HG03520 (cell line): Measurements from ENCODE around the gene KCND2.
"Not testable (repeated sequence)": the region's sequence is repeated elsewhere in the genome, so short reads cannot be mapped to it uniquely, and the experiment has no call there.

Source experiments
- ATAC-seq: cut with Tn5 transposase; IDR thresholded peaks from one replicate; pipeline ENCODE4 v1.9.1; 2021; ENCODE audit warnings: mild to moderate bottlenecking, moderate library complexity; ENCODE audit not compliant: unreplicated experiment

KCND2 gene

GRCh38 chr7:120680985-120681384 lies 408.0 kb downstream of the KCND2 start:
- ATAC-seq, result no peak

GRCh38 chr7:120684463-120684862 lies 411.5 kb downstream of the KCND2 start:
- no peak for ATAC-seq

GRCh38 chr7:120691915-120692314 lies 418.9 kb downstream of the KCND2 start:
- no peak for ATAC-seq

DNA sequence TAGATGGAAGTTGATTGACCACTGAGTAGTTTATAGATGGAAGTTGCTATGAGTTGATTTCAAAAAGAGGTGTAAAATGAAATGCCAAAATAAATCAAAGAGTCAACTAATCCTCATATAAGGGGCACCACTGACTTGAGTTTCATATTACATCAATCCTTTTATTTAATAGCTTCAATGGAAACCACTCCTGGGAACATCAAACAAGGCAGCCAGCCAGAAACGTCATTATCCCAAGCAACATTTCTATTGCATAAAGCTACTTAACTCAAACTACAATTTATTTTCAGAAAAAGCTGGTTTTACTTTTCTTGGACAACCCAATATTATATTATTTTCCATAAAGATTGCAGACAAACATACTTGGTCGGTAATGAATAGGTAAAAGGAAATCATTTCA lies 422.9 kb downstream of the KCND2 start:
- no peak for ATAC-seq

GRCh38 chr7:120700796-120701195 lies 427.8 kb downstream of the KCND2 start:
- ATAC-seq, result no peak

DNA sequence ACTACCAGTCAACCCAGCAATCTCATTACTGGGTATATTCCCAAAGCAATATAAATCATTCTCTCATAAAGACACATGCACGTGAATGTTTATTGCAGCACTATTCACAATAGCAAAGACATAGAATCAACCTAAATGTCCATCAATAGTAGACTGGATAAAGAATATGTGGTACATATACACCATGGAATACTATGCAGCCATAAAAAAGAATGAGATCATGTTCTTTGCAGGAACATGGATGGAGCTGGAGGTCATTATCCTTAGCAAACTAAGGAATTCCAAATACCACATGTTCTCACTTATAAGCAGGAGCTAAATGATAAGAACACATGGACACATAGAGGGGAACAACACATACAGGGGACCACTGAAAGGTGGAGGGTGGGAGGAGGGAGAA lies 429.4 kb downstream of the KCND2 start:
- not testable (repeated sequence) for ATAC-seq

GRCh38 chr7:120703585-120704240 lies 430.7 kb downstream of the KCND2 start:
- ATAC-seq, result no peak

- no peak for ATAC-seq
Measured at GRCh38 chr7:120709252-120709971, 436.4 kb downstream of the KCND2 start.

GRCh38 chr7:120709972-120710320 lies 437.0 kb downstream of the KCND2 start:
- ATAC-seq, result no peak

- no peak for ATAC-seq
Measured at GRCh38 chr7:120714945-120715344, 442.0 kb downstream of the KCND2 start.

DNA sequence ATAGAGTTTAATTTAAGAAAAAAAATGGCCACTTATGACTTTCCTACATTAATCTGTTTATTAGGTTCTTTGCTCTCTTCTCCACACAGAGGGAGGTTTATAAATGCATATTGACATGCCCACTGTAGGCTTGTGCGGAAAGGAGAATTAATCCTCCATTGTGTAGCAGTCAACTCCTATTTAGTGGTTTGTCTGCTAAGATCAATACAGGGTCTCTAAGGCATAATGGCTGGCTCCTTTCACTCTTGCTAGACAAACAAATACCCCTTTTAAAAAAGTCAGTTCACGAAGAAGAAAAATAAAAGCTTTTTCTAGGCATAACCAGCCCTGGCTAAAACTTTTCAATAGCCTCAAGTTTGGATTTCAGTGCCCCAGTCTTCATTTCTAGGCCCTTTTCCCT lies 443.3 kb downstream of the KCND2 start:
- ATAC-seq, result no peak

DNA sequence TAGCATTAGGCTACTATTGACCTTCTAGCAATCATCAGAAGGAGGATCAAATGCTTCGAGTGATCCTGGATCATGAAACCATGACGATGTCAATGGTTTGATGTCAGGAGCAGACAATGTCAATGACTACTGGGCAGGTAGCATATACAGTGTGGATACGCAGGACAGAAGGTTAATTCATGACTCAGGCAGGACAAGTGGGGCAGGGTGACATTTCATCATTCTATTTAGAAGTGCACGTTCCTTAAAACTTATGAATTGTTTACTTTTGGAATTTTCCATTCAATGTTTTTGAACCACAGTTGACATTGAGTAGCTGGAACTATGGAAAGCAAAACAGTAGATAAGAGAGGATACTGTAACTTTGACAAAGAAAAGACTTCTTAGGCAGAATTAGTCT lies 444.2 kb downstream of the KCND2 start:
- ATAC-seq, result no peak

GRCh38 chr7:120718361-120718760 lies 445.4 kb downstream of the KCND2 start:
- no peak for ATAC-seq

DNA sequence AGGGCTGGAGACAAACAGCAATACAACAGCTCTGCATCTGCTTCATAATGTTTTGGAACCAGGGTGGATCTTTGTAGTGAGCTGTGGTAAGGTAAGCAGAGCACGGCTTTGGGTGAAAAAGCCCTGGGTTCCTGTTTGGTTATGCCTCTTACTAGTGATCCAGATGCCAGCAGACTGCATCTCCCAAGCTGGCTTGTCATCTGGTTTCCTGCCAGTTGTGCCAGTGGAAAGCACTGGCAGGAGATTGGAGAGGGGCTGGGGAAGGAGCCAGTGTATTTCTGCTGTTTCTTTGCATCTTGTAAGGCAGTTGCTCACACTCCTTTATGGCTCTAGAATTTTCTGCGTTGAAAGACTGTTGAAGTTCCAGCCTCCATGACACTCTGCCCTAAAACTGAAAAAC lies 447.3 kb downstream of the KCND2 start:
- no peak for ATAC-seq

GRCh38 chr7:120723465-120724385 lies 450.8 kb downstream of the KCND2 start:
- no peak for ATAC-seq

DNA sequence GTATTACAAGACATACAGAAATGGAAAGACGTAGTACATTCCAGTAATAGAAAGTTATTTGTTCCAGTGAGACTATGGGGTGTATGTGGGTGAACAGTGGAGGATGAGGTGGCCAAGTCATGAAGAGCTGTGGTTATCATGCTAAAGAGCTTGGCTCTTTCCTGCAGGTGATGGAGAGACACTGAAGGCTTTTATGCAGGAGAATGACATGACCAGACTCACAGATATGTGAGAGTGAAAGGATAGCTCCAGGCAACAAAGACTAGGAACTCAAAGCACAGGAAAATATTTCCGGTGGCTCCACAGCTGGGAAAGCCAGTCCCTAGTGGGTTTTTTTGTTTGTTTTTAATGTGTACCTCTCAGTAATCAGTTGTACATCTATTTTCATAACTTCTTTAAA lies 451.5 kb downstream of the KCND2 start:
- ATAC-seq, result no peak

GRCh38 chr7:120724955-120725354 lies 452.0 kb downstream of the KCND2 start:
- ATAC-seq, result no peak

DNA sequence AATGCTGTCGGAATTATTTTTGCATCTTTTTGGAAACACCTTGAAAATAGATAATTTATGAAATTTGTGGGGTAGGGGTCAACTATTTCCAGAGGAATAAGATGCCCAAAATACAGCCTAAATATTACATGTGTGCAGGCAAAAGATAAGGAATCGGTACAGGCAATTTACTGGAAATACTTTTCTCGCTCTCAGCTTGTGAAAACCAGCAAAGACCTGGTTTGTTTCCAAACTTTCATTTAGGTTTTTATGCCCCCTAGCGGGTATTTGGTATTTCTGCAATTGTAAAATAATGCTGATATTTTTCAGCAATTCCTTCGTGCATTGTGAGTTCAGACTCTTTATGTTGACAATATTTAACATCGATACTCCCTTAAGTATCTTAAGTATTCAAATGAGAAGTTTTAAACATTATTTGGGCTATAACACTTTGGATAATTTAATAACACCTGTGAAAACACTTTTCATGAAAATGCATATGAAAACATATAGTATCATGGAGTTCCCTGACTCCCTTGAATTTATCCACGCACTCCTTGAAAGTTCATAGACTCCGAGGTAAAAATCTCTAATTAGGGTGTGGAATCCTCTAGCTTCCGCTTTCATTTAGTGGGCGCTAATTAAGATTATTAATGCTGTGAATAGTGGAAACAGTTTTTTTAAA lies 452.5 kb downstream of the KCND2 start:
- no peak for ATAC-seq

GRCh38 chr7:120729245-120729644 lies 456.3 kb downstream of the KCND2 start:
- ATAC-seq, result no peak

GRCh38 chr7:120731271-120731670 lies 458.3 kb downstream of the KCND2 start:
- no peak for ATAC-seq

- ATAC-seq, result no peak
Measured at GRCh38 chr7:120732256-120732655, 459.3 kb downstream of the KCND2 start.
